Caco-2 (cell line): ENCODE results near the gene NCOR1. TPM values are rescaled to one million over a fixed set of nuclear protein-coding genes. Genes with fewer than 3 reads are reported as not detected.

Experiments used
- BruUV-seq: library from RNA; stranded (reverse); fragments of 400-500 nt; replicated peaks from 2 replicates; lab custom pipeline; 2021; lab: Mats Ljungman, UMichigan
- CTCF ChIA-PET: fragments of 300-600 bp; sonication (Branson Sonifier 250); formaldehyde crosslinking; loops from one replicate; lab custom pipeline; 2022; ENCODE audit warnings: antibody characterized with exemption; lab: Charles Lee
- POLR2A ChIA-PET: fragments of 300-600 bp; sonication (Branson Sonifier 250); formaldehyde crosslinking; loops from one replicate; lab custom pipeline; 2022; ENCODE audit warnings: antibody characterized with exemption; lab: Charles Lee
- DNase-seq, 2 experiments: peaks; one replicate each; pipeline versions ENCODE4 v3.0.0 to v3.0.0-alpha.2; 2020 to 2022
- H3K27me3 ChIP-seq: replicated peaks from 2 replicates; pipeline ENCODE4 v1.6.0; 2011; ENCODE audit warnings: low read length; ENCODE audit not compliant: control insufficient read depth, insufficient read depth
- H3K36me3 ChIP-seq: 2 replicates; pipeline ENCODE4 v1.5.1; 2011; ENCODE audit warnings: low read length; ENCODE audit not compliant: control insufficient read depth, insufficient read depth
- H3K4me1 ChIP-seq: fragments of 250-450 bp; sonication (Bioruptor Pico); 2 replicates; pipeline ENCODE4 v1.5.1; 2020; ENCODE audit warnings: mild to moderate bottlenecking
- H3K4me3 ChIP-seq: 2 replicates; pipeline ENCODE4 v1.5.1; 2011; ENCODE audit warnings: low read depth, mild to moderate bottlenecking, control low read depth, low read length
- H3K9me3 ChIP-seq: fragments of 250-450 bp; sonication (Bioruptor Pico); 2 replicates; pipeline ENCODE4 v1.5.1; 2020; ENCODE audit warnings: mild to moderate bottlenecking, moderate library complexity
- H3K27ac Mint-ChIP-seq: one replicate; pipeline ENCODE4 v1.8.0; 2022; ENCODE audit warnings: mixed read lengths; ENCODE audit not compliant: unreplicated experiment
- H3K27me3 Mint-ChIP-seq: one replicate; pipeline ENCODE4 v1.8.0; 2022; ENCODE audit warnings: mixed read lengths; ENCODE audit not compliant: insufficient read depth, unreplicated experiment
- H3K36me3 Mint-ChIP-seq: one replicate; pipeline ENCODE4 v1.8.0; 2022; ENCODE audit warnings: mild to moderate bottlenecking, mixed read lengths; ENCODE audit not compliant: insufficient read depth, unreplicated experiment
- H3K4me1 Mint-ChIP-seq: one replicate; pipeline ENCODE4 v1.8.0; 2022; ENCODE audit warnings: low read depth, mixed read lengths; ENCODE audit not compliant: unreplicated experiment
- H3K4me3 Mint-ChIP-seq: one replicate; pipeline ENCODE4 v1.8.0; 2022; ENCODE audit warnings: mild to moderate bottlenecking, moderate library complexity, mixed read lengths; ENCODE audit not compliant: unreplicated experiment
- H3K9me3 Mint-ChIP-seq: one replicate; pipeline ENCODE4 v1.8.0; 2022; ENCODE audit warnings: mixed read lengths; ENCODE audit not compliant: unreplicated experiment
- intact Hi-C: fragments of 100-400 bp; cut with micrococcal nuclease; formaldehyde crosslinking; loops from one replicate; pipeline ENCODE4 v1.10.0; 2022; ENCODE audit not compliant: unreplicated experiment
- total RNA-seq: library from RNA; stranded (reverse); gene quantifications from 2 replicates; pipeline ENCODE4 v1.2.3, GENCODE V29; 2022
- TF ChIP-seq, protein P1 (sequence below), 2 experiments: fragments of 200-600 bp in 1 of 2; IDR thresholded peaks; 1 replicate in 1 of 2; 2 replicates in 1 of 2; pipeline versions ENCODE4 v1.5.1 to v1.8.0; 2011 to 2022; ENCODE audit warnings: antibody characterized with exemption in 1 of 2, control low read depth in 1 of 2, inconsistent platforms in 1 of 2, low read depth in 1 of 2, low read length in 1 of 2, mild to moderate bottlenecking in 1 of 2, moderate library complexity in 1 of 2; ENCODE audit not compliant: insufficient read depth in 1 of 2, severe bottlenecking in 1 of 2, unreplicated experiment in 1 of 2

Gene NCOR1
- total RNA-seq, 1 experiment from 2014 or later, result 90.8 TPM

DNA sequence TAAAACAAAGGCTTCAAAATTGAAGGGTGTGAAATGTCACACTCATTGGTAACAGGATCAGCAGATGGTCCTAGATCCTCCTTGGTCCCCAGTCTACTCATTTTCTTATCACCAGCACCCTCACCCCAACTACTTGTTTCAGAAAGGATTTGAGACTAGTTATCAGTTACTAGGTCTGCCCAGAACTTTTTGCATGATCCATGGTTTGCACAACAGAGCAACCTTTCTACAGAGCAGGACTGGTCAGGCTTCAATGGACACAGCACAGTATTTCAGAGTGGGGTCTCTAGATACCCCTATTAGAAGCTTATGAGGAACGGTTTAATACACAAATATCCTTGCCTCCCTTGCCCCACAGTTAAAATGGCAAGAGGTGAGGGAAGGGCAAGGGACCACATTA lies 190.1 kb downstream of the NCOR1 start:
- no peaks in the 10 kb centered on the region for H3K36me3 ChIP-seq
- intact Hi-C loops, result no loop called here
- H3K4me1 Mint-ChIP-seq, result no peaks in the 10 kb centered on the region
- no peaks in the 10 kb centered on the region for H3K9me3 ChIP-seq
- no peak overlapping the region for H3K4me3 Mint-ChIP-seq
- no peaks in the 10 kb centered on the region for H3K27me3 ChIP-seq
- no peaks in the 10 kb centered on the region for H3K27me3 Mint-ChIP-seq
- no TSS peak for BruUV-seq
- no peaks in the 10 kb centered on the region for H3K4me1 ChIP-seq
- H3K36me3 Mint-ChIP-seq, result peaks cover 46% of the 10 kb centered on the region
- POLR2A ChIA-PET, result no interaction called here
- no peak overlapping the region for H3K27ac Mint-ChIP-seq
- no peak overlapping the region for H3K4me3 ChIP-seq
- TF ChIP-seq, protein P1, sequence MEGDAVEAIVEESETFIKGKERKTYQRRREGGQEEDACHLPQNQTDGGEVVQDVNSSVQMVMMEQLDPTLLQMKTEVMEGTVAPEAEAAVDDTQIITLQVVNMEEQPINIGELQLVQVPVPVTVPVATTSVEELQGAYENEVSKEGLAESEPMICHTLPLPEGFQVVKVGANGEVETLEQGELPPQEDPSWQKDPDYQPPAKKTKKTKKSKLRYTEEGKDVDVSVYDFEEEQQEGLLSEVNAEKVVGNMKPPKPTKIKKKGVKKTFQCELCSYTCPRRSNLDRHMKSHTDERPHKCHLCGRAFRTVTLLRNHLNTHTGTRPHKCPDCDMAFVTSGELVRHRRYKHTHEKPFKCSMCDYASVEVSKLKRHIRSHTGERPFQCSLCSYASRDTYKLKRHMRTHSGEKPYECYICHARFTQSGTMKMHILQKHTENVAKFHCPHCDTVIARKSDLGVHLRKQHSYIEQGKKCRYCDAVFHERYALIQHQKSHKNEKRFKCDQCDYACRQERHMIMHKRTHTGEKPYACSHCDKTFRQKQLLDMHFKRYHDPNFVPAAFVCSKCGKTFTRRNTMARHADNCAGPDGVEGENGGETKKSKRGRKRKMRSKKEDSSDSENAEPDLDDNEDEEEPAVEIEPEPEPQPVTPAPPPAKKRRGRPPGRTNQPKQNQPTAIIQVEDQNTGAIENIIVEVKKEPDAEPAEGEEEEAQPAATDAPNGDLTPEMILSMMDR (IDR thresholded peaks at IDR 0.05; ENCODE audit: insufficient read depth in 1 of 2, low read depth in 1 of 2, low read length in 1 of 2, severe bottlenecking in 1 of 2, unreplicated experiment in 1 of 2), result no peak
- H3K9me3 Mint-ChIP-seq, result no peaks in the 10 kb centered on the region
- CTCF ChIA-PET, result no interaction called here
- no peak for DNase-seq

- POLR2A ChIA-PET, result no interaction called here
- H3K27ac Mint-ChIP-seq, result no peak overlapping the region
These were observed 191.5 kb downstream of the NCOR1 start for GRCh38 chr17:16023881-16024280.

GRCh38 chr17:16019347-16019746 lies 196.0 kb downstream of the NCOR1 start:
- H3K4me3 Mint-ChIP-seq, result no peak overlapping the region
- H3K9me3 Mint-ChIP-seq, result no peaks in the 10 kb centered on the region
- H3K27me3 ChIP-seq, result no peaks in the 10 kb centered on the region
- no peaks in the 10 kb centered on the region for H3K36me3 ChIP-seq
- intact Hi-C loops, result no loop called here
- no peaks in the 10 kb centered on the region for H3K4me1 Mint-ChIP-seq
- DNase-seq, result no peak
- H3K27ac Mint-ChIP-seq, result no peak overlapping the region
- no peaks in the 10 kb centered on the region for H3K9me3 ChIP-seq
- CTCF ChIA-PET, result no interaction called here
- H3K4me3 ChIP-seq, result no peak overlapping the region
- TF ChIP-seq, protein P1 (IDR thresholded peaks at IDR 0.05; ENCODE audit: insufficient read depth in 1 of 2, low read depth in 1 of 2, low read length in 1 of 2, severe bottlenecking in 1 of 2, unreplicated experiment in 1 of 2), result no peak
- POLR2A ChIA-PET, result no interaction called here
- H3K36me3 Mint-ChIP-seq, result peaks cover 20% of the 10 kb centered on the region
- H3K4me1 ChIP-seq, result no peaks in the 10 kb centered on the region
- BruUV-seq, result no TSS peak
- no peaks in the 10 kb centered on the region for H3K27me3 Mint-ChIP-seq

More at GRCh38 chr17:16023881-16024280, 191.5 kb downstream of the NCOR1 start:
- H3K27me3 Mint-ChIP-seq, result no peaks in the 10 kb centered on the region
- H3K4me3 Mint-ChIP-seq, result no peak overlapping the region
- Histone ChIP-seq H3K4me3 (no peak overlapping the region), H3K9me3 (no peaks in the 10 kb centered on the region), H3K4me1 (no peaks in the 10 kb centered on the region), H3K36me3 (no peaks in the 10 kb centered on the region), H3K27me3 (no peaks in the 10 kb centered on the region)
- DNase-seq, result no peak
- CTCF ChIA-PET, result no interaction called here
- no peaks in the 10 kb centered on the region for H3K4me1 Mint-ChIP-seq
- intact Hi-C loops, result no loop called here
- TF ChIP-seq, protein P1 (IDR thresholded peaks at IDR 0.05; ENCODE audit: insufficient read depth in 1 of 2, low read depth in 1 of 2, low read length in 1 of 2, severe bottlenecking in 1 of 2, unreplicated experiment in 1 of 2), result no peak
- no TSS peak for BruUV-seq
- no peaks in the 10 kb centered on the region for H3K9me3 Mint-ChIP-seq
- peaks cover 44% of the 10 kb centered on the region for H3K36me3 Mint-ChIP-seq
